ENCODE data around the gene CDC26.
A peak's percentile ranks its signal among the peaks of the same experiment; 100 is the strongest.
"Not testable (repeated sequence)": the region's sequence is repeated elsewhere in the genome, so short reads cannot be mapped to it uniquely, and the experiment has no call there.

CDC26 gene

DNA sequence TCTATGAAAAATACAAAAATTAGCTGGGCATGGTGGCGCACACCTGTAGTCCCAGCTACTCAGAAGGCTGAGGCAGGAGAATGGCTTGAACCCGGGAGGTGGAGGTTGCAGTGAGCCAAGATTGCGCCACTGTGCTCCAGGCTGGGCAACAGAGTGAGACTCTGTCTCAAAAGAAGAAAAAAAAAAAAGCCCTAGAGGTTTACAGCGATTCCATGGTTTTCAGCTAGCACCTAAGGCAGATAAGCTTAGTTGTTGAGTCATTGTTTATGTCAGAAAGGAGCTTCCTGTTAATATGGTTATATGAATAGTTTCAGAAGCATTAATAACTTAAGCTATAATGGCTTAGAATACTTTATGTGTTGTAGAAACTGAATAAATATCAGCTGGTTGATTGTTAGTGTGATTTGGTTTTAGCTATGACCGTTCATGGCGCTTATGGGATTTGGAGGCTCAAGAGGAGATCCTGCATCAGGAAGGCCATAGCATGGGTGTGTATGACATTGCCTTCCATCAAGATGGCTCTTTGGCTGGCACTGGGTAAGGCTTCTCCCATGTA lies 14.8 kb upstream of the CDC26 start:
- no peak for DNase-seq

DNA sequence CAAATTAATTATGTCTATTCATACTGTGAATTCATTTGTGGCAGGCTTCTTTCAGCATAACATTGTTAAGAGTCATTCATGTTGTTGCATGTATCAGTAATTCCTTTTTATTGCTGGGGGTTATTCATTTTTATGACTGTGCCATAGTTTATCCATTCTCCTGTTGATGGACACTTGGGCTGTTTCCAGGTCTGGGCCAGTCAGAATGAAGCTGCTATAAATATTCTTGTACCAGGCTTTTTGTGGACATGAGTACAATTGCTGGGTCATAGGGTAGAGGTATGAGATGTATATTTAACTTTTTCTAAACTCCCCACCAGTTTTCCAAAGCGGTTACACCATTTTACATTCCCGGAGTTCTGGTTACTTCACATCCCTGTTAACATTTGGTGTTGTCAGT lies 13.7 kb upstream of the CDC26 start:
- DNase-seq = no peak

DNA sequence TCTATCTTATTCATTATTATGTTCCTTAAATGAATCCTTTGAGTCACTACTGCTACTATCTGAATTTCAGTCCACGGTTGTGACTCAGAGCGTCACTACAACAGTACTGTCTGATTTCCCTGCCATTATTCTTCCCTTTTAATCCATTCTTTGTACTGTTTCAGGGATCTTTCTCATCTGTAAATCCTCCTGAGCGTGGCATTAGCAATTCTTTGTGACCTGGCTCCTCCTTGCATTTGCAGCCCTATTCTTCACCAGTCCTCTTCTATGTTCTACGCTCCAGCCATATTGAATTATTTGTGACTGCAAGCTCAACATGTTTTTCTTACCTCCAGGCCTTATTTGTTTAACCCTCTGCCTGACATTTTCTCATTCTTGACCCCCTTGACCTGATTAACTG lies 6.0 kb upstream of the CDC26 start:
- no peak for DNase-seq

DNA sequence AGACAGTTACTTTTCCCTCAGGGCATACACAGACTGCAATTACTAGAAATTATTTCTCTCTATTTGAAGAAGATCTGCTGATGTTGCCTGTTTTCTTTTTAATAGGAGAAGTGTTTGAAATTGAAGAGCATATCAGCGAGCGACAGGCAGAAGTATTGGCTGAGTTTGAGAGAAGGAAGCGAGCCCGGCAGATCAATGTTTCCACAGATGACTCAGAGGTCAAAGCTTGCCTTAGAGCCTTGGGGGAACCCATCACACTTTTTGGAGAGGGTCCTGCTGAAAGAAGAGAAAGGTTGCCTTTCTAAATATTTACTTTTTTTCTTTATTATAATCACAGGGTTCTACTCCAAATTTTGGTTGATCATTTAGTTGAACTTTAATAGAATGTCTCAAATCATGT lies 3.5 kb upstream of the CDC26 start:
- no peak for DNase-seq

DNA sequence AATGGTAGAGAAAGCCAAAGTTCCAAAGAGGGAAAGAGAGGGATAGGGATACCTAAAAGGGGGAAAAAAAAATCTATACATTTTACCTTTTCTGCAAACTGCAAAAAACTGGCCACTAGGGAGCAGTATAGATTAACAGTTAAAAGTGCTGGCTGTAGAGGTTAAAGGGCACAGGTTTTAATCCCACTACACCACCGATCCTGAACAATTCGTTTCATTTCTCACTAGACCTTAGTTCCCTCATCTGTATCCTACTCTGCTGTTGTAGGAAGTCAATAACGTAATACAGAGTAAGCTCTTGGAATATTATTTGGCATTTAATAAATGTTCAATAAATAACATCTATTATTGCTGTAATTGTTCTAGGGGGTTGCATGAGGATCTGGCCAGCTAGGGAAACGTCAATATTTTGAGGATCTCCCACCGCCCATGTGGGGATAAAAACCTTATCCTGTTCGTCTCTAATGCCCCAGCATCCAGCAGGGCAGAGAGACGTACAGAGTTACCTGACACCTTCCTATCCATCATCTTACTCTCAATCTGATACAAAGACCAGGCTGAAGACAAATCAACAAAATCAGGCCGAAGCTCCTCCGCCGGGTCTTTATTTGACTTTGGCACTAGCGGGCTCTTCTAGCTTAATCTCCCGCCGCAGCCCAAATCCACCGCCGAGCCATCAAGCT lies 757 bp downstream of the CDC26 start:
- DNase-seq = peak; percentile 54

DNA sequence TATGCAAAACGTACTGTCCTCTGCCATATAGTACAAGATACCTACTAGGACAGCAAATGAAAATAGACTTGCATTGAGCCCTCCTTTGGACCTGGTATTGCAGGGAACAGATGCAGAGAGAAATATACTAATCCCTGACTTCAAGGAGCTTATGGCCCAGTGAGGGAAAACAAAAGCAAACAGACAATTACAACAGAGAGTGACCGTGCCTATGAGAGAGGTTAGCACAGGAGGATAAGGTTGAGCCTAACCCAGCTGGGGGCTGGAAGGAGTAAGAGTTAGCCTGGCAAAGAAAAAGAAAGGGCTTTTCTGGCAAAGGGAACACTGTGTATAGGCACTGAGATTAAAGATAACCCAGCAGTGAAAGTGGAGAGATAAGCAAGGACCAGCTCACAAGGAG lies 5.5 kb downstream of the CDC26 start:
- no peak for DNase-seq

DNA sequence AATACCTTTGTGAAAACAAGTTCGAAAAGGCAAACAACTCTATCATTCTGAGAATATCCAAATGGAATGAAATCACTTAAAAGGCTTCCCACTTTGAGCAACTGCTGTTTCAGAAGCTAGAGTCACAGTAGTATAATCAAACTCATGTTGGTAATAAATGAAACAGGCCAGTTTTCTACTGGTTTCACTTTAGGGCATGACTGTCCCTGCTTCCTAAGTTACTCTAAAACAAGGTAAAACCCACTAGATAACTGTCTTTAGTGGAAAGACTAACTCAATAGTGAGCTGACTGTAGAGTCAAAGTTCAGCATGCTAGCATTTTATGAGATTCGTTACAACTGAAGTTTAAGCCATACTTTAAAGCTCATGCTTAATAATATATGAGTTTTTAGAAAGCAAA lies 6.0 kb downstream of the CDC26 start:
- no peak for DNase-seq

DNA sequence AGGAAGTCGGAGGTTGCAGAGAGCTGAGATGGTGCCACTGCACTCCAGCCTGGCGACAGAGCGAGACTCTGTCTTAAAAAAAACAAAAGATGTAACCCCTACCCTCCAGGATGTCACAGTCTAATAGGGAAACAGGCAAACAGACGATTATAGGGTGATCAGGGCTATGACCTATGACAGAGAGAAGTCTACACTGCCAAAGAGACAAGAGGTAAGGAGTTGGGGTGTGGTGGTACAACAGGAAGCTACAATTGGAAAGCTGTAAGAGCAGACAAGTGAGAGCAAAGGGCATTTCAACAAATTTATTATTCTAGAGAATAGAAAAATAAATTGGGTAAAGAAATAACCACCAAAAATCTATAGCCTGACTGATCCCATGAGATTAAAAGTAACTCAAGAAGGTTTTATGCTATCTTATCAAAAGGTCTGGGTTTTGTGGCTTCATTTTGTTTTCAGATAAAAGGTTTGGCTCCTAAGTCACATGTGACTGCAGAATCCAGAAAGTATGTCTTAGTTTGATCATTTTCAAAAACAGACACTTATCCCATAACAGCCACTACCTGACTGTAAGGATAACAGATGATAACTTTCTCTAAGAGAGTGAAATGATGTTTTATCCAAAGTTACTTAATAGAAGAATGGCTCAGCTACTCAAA lies 7.3 kb downstream of the CDC26 start:
- no peak for DNase-seq

DNA sequence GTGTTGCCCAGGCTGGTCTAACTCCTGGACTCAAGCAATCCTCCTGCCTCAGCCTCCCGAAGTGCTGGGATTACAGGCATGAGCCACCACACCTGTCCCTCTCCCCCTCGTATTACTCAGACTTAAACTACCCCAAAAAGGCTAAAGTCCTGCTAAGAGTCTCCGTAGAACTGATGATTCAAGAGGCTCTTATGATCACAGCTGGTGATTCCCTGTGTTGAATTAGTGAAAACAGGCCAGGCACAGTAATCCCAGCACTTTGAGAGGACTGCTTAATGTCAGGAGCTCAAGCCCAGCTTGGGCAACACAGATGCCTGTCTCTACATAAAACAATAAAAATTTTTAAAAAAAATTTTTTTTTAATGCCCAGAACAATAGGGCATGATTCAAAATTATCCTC lies 9.2 kb downstream of the CDC26 start:
- no peak for DNase-seq

DNA sequence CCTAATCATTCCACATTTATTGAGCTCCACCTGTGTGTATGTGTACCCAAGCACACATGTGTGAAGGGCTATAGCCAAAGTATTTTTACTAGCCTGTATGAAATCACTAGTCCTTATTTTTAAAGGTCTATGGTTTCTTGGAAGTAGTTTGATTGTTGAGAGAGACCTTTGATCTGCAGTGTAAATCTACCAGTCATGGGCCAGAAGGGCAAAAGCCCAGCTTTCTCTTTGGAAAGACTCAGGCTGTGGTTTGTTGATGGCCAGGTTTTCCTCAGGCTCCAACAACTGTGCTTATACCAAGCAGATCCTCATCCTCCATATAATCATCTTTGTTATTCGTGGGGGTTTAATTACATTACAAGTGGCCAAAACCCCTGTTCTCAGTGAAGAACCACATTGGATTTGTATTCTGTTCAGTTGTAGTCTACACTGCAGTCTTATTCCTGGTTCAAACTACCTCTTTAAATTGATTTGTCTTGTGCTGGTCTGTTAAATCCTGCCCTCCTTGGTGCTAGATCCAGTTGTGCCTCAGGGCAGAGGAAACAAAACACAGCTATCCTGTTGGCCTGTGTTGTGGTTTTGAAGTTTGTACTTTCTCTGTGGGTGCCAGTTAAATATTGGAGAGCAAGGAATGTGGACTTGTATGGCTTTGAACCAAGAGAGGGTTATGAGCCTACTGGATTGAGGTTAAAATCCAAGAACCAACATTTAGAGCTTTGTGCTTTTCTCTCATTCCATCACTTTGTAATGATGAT lies 13.3 kb downstream of the CDC26 start:
- no peak for DNase-seq

DNA sequence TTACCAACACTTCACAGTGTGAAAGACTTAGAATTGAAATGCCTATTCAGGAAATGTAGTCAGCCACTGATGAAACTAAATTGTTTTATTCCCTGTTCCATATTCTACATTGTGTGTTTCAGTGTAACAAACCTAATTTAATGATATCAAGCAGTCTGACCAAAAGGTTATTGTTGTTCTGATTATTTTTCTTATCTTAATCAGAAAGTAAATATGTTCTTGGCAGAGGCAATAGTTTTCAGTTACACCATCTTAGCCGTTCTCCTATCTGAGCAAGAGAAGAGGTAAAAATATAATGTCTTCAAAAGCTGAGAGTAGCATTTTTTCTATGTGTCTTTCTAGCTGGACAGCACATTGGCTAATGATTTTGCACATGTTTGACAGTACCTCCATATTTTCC lies 17.1 kb downstream of the CDC26 start:
- no peak for DNase-seq

DNA sequence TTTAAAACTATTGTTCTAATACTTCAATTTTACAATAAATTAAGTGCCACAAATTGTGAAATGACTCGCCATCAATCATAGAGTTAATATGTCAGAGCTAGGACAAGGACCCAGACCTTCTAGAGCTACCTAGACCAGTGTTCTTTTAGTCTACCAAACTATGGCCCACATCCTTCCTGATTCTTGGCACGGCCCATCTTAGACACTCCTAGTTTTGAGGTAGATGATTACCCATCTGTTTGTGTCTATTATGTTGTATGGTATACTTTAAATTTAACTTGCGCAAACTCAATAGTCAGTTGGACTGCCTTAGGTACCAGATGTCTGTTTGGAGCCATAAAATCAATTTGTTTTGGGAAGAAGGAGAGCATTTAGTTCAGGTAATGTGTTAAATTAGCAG lies 17.5 kb downstream of the CDC26 start:
- no peak for DNase-seq

DNA sequence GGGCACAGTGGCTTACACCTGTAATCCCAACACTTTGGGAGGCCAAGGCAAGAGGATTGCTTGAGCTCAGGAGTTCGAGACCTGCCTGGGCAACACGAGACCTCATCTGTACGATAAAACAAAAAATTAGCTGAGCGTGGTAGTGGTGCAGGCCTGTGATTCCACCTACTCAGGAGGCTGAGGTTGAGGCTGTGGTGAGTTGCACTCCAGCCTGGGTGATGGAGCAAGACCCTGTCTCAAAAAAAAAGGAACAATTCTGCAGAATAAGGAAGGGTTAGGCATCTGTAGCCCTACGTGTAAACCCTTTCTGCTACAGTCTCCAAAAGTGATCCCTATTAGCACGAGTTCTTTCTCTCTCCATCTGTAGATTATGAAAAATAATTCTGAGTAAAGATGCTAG lies 19.9 kb downstream of the CDC26 start:
- no peak for DNase-seq

DNA sequence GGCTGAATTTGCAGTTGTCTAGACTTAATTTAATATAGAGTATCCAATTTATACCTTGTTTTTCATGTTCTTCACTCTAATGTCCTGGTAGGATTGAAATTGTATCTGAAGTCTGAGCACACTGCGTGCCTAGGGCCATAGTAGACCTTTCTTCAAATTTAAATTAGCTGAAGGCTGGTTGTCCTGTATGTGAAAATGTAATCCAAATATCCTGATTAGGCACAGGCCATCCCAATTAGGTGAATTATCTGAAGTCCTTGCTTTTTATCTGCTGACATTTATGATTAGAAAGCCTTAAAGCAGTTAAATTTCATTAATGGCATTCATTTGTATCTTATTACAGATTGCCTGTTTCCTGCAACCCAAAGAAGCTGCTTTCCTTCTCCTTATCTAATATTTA lies 20.4 kb downstream of the CDC26 start:
- no peak for DNase-seq

DNA sequence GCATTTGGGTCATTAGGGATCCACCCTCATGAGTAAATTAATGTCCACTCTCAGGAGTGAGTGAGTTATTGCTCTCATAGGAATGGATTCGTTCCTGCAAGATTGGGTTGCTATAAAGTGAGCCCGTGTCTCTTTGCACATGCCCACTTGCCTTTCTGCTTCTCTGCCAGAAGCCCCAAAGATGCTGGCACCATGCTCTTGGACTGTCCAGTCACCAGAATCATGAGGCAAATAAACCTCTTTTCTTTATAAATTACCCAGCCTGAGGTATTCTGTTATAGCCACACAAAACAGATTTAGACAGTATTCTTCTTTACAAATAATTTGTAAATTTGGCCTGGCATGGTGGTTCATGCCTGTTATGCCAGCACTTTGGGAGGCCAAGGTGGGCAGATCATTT lies 24.6 kb downstream of the CDC26 start:
- no peak for DNase-seq

DNA sequence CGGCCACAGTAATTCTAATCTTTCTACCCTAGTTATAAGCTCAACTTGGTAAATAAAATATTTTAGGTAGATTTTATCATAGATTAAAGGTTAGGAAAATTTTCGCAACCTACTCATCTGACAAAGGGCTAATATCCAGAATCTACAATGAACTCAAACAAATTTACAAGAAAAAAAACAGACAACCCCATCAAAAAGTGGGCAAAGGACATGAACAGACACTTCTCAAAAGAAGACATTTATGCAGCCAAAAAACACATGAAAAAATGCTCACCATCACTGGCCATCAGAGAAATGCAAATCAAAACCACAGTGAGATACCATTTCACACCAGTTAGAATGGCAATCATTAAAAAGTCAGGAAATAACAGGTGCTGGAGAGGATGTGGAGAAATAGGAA lies 25.7 kb downstream of the CDC26 start:
- not testable (repeated sequence) for DNase-seq

DNA sequence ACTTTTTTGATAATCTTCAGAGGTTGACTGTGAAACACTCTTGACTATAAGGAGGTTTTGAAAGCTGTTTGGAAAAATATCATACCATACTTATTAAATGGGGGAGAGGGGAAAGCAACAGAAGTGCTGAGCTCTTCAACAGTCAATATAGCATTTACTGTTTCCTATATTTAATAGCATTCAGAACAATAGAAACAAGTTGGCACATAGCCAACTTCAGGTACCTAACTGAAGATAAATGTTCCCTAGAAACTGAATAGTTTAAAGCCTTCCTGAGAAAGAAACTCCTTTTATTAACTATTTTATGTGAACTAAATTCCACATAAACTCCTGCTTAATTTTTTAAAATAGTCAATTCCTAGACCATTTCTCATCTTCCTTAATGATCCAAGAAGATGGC lies 27.7 kb downstream of the CDC26 start:
- no peak for DNase-seq

DNA sequence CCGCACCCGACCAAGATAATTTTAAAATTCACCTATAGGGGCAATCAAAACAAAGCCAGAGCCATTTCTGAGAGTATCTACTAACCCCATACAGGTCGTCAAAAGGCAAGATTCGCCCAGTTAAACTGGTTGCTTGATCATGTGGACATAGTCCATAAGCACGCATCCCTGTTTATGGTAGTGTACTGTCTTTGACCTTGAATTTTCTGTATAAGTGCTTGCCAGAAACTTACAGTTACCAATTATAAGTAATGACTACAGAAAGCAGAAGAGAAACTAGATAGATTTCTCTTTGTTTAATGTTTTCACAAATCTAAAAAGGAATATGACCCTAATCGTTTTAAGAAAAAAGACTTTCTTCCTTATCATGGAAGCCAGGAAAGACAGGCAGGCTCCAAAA lies 28.4 kb downstream of the CDC26 start:
- DNase-seq = no peak

DNA sequence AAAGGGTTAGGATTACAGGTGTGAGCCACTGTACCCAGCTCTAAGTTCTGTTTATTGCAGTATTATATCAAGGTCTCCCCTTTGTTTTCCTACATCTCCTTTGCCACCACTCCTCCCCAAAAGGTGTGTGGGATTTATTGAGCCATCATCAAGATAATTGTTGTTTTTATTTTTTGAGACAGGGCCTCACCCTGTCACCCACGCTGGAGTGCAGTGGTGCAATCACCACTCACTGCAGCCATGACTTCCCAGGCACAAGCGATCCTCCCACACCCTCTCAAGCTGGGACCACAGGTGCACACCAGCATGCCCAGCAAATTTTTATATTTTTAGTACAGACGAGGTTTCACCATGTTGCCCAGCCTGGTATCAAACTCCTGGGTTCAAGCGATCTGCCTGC lies 29.5 kb downstream of the CDC26 start:
- no peak for DNase-seq

DNA sequence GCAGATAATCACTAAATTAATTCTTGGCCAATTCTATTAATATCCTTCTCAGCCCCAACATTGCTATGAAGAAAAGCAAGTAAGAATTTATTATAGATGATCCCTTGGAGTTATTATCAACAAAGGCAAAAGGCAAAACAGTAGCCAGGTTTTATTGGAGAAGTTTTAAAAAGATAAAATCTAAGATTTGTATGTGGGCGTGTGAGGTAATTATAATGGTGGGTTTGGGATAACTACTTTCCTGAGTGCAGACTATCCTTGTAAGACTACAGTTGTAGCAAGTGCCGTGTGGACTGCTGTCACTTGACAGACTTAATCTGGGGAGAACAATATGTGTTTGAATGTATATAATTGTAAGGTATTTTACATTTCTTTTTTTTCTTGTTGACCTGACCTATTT lies 30.8 kb downstream of the CDC26 start:
- DNase-seq = no peak

DNA sequence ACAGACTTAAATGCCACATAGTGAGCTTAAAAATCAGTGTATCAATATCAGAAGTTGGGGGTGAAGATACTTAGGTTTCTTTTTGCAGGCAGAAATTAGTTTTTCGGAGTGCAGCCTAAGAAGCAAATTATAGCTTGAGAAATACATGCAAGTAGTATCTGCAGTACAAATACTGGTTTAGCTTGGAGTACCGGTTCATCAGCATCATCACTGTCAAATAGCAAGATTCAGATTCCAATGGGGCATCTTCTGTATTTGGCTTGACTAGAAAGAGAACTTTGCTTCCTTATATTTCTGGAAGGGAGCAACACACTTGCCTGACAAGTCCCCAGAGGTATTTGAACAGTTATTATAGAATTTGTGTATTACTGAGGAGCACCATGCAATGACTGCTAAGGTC lies 34.2 kb downstream of the CDC26 start:
- no peak for DNase-seq

DNA sequence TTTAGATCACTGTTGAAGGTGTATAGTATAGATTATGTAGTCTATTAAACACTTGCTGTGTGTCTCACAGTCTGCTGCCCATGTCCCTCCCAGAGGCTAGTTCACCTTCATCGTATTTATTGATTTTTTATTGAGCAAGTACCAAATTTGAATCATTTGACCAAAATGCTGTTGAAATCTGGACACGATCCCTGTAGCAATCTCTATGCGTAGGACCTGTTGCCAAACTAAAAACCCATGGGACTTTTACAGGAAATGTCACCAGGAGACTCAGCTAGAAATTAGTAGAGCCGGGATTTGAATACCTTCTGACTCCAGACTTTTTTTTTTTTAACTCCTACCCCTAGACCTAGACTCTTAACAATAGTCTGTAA lies 36.5 kb downstream of the CDC26 start:
- no peak for DNase-seq

DNA sequence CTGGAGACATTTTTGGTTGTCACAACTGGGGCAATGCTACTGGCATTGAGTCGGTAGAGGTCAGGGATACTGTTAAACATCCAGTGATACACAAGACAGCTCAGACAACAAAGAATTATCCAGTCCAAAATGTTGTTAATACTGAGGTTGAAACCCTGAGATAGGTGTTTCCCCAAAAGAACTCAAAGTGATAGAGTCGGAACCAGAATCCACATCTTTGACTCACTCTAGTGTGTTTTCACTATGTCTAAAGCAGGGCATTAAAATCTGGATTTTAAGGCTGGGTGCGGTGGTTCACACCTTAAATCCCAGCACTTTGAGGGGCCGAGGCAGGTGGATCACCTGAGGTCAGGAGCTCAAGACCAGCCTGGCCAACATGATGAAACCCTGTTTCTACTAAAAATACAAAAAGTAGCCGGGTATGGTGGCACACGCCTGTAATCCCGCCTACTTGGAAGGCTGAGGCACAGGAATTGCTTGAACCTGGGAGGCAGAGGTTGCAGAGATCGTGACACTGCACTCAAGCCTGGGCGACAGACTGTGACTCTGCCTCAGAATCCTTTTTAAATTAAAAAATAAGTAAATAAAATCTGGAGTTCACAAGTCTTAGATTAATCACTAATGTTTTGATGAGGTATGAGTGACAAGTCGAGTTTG lies 37.0 kb downstream of the CDC26 start:
- DNase-seq = no peak

DNA sequence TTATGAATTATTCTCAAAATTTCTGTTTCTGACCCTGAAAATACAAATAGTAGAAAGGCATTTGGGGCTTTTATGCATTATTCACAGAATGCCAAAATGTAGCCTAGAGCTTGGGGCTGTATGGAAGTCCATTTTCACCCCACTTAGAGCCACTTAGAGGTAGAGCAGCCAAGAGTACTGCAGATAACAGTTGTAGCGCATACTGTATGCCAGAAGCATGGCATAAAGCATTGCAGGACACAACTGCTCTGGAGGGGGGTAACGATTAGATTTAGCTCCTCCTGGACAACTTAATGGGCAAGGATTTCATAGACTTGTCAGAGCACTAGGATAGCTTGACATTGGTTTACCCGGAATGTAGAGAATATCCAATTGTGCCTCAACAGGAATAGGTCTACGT lies 38.3 kb downstream of the CDC26 start:
- DNase-seq = no peak

Measured in NCI-H2227 treated with DMSO at 0.1 percent for 48 hours (cell line).